Hematopoietic multipotent progenitor cell treated with erythropoietin and hydrocortisone succinate and interleukin-3 and kit ligand, for 4 days (in vitro differentiated cells): ENCODE results near the gene CFL2.
"Not testable (repeated sequence)": the region's sequence is repeated elsewhere in the genome, so short reads cannot be mapped to it uniquely, and the experiment has no call there.

Experiments used
- DNase-seq: peaks from one replicate; pipeline ENCODE4 v3.0.0-alpha.2; 2015

CFL2 gene

DNA sequence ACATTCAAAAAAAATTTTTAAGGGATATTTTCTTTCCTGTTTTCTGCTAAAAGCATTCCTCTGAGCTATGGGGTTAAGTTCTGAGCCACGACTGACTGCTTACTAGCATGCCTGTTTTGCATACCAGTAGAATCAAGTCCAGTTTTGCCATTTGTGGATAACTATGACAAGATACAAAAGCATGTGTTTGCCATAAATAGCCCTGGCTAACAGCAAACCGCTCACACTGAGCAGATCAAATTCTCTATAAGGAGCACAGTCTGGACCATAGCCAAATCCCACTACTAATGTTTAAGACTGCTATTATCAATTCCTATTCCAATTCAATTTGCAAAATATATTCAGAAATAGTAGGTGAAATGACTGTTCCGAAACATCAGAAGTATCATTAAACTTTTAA is 3.2 kb downstream of the CFL2 start:
- no peak for DNase-seq

DNA sequence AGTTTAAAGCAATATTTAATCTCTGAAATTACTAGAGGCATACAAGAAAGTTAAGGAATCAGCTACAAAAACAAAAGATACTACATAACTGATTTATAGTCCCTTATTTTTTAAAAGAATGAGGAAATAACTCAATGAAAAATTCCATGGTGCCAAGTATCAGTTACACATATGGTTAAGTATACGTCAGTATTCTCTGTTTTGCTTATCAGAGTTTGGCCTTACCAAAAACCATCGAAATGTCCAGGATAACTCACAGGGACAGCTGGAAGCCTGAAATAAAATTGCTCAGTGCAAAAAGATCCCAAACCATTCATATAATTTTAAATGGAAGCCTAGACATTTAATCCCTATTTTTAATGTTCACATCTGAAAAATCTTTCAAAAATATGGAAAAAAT is 3.6 kb downstream of the CFL2 start:
- DNase-seq, result no peak

DNA sequence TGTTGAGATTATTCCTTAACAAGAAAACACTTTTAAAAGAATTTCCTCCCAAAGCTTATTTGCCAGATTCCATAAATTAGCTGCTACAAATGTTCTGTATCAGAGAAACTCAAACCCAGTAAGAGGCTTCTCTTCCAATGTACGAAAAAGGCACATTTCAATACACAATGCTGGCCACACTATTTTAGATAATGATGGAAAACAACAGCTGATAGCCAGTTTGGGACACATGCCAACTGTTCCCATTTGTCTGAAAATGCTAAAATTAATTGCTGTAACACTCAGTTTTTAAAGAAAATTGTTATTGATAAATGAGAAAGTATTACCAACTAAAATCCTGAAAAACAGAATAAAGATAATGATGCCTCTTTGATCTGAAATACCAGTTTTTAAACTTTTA is 4.4 kb downstream of the CFL2 start:
- no peak for DNase-seq

DNA sequence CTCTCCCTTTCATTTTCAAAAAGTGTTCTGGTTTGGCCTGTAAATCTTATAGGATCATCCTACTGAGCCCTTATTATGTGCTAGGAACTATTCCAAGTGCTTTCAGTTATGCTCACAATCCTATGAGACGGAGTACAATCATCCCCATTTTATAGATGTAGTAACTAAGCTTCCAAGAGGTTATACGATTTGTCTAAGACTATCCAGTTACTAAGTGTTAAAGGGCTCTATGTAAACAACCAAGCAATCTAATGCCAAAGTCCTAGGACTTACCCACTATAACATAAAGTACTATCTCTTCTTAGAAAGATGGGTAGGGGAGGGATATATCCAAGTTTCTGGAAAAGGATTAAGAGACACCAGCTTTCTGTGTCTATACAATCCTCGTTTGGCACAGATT is 6.7 kb downstream of the CFL2 start:
- DNase-seq, result no peak

DNA sequence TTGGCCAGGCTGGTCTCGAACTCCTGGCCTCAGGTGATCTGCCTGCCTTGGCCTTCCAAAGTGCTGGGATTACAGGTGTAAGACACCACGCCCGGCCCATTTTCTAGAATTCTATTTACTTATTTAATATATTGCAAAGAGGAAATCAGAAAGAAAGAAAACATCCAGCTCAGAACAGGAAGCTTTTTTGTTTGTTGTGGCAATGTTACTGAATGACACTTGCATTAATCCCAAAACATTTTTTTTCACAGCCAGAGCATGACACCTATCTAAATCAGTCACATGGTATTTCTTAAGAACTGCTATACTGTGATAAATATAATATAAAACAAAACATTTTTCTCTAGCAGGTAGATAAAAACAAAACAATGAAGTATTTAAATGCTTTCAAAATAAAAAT is 12.6 kb downstream of the CFL2 start:
- DNase-seq, result no peak

DNA sequence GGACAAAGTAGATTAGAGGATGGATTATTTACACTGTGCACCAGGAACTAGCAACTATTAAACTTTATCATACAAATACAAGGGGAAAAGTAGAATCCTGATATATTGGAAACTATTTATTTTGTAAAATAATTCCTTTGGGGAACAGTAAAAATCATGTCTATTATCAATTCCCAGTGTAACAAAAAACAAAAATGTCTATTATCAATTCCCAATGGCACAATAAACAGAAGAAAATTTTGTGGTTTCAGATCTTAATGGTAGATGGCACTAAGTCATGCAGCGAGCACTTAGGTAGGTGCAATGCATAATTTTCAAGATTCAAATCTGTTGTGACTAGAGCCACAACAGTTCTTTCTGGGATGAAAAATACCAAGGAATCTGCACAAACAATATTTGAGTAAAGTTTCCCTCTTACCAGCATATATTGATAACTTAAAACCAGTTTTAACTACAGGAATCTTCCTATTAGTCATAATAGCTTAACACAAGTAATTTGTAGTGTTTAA is 13.7 kb downstream of the CFL2 start:
- DNase-seq, result no peak

DNA sequence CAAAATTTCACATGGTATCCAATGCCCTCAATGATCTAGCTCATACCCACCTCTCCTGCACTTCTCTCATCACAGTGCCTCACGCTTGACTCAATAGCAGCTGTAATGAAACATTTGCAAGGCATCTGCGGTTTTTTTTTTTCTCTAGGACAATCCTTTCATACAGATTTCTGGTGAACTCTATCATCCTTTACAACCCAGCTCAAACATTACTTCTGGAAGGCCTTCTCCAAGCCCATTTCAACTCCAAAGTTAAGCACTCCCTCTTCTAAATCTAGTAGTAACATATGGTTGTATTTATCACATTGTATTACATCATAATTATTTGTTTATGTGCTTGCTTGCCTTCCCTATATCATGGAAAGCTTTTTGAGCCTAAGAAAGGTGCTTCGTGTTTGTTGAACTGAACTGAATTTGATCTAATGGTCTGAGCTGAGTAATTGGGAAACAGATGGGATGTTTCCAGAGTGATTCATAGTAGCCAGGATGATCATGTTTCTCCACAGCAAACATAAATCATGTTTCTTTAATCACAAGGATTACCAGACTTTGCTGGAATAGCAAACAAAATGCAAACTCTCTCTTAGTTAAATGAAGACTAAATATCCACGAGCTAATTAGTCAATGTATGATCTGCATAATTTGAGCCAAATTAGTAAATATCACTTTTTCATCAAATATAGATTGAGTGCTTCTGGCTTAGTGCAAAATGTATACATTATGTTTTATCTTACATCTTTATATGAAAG is 14.3 kb downstream of the CFL2 start:
- no peak for DNase-seq

DNA sequence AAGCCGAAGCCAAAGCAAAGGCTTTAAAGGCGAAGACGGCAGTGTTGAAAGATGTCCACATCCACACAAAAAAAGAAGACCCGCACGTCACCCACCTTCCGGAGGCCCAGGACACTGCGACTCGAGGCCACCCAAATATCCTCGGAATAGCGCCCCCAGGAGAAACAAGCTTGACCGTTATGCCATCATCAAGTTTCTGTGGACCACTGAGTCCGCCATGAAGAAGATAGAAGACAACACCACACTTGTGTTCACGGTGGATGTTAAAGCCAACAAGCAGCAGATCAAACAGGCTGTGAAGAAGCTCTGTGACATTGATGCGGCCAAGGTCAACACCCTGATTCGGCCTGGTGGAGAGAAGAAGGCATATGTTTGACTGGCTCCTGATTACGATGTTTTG is 20.2 kb downstream of the CFL2 start:
- DNase-seq, result not testable (repeated sequence)

DNA sequence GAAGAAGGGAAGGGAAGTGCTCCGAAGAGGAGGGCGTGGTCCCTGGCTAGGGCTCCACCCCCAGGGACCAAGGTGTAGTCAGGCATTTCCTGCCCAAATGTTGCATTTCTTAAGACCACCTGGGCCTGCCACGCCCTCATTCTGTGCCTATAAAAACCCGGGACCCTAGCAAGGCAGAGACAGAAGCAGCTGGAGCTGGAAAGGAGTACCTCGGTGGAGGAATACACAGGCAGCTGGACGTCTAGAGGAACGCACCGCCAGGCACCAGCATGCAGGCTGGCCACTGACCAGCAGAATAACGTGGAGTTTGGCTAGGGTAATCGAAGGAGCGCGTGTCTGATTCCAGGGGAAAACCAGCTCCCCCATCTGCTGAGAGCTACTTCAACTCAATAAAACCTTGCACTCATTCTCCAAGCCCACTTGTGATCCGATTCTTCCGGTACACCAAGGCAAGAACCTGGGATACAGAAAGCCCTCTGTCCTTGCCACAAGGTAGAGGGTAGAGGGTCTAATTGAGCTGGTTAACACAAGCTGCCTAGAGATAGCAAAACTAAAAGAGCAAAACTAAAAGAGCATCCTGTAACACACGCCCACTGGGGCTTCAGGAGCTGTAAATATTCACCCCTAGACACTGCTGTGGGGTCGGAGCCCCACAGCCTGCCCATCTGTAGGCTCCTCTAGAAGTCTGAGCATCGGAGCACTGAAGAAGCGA is 21.0 kb downstream of the CFL2 start:
- DNase-seq, result peak; percentile 50

DNA sequence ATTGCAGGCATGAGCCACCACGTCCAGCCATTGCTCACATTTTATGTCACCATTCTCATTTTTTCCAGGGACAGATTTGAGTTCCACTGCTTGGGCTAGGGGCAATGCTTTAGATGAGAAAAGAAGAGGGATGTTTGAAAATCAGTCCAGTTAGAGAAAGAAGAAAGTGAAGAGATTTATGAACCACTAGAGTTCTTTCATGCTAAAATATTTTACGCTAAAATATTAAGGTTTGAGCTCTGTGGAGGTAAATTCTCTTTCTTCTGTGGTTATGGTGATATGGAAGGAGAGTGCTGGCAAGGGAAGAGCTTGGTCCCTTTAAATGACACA is 21.5 kb downstream of the CFL2 start:
- DNase-seq, result no peak

DNA sequence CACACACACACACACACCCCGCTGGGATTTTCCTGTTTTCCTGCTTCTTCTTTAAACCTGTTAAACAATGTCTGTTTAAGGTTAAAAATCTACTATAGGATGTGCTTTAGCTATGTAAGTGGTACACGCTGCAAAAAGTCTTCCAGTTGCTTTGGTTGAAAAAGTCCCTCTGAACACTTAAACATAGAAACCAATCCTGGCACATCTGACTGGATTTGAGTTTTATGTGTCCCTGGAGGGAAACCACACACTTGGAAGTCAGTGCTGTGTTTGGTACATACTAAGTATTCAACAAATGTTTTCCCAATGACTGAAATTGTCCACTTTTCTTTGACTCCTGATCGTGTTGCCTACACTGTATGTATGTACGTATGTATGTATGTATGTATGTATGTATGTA is 22.0 kb downstream of the CFL2 start:
- no peak for DNase-seq

DNA sequence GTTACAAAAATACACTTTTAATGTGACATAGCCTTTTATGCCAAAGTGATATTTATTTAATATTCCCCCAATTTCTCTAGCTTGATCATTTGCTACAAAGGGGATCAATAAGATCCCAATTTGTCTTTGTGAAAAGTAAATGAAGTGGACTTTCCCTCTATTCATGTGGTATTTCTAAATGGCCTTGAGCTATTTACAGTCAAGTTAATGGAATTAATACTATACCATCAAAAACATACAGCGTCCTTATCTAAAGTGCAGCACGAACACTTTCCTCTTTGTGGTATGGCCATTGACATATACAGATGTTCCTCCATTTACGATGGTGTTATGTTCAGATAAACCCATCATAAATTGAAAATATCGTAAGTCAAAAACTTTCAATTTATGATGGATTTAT is 23.2 kb downstream of the CFL2 start:
- peak; percentile 61 for DNase-seq

DNA sequence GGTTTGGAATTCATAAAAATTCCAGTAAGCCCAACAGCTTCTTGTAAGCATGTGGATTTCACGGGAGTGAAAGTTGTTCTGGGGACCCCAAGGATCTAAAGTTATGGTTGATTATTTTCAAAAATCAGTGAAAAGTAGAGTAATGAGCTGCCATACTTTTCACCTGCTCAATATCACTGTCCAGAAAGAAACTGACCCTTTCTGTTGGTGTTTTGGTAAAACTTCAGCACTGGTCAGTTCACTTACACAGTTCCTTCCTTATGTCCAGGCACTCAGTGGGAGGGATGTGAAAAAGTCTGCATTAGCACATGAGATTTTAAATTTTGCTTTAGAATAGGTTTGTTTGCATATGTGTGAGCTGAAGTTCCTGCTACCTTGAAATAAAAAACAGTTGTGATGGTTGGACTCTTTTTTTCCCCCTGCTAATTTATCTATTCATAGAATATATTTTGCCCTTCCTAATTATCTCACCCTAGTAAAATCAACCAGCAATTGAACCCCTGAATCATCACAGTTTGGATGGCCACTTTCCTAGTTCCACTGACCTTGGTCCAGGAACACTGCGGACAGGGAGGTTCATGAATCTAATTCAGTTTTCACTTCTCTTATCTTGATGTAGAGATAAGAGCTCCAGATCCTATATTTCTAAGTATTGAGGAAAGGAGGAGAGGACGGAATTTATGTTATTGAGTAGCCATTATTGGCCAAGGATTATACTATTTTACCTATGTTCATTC is 25.8 kb downstream of the CFL2 start:
- DNase-seq, result no peak

DNA sequence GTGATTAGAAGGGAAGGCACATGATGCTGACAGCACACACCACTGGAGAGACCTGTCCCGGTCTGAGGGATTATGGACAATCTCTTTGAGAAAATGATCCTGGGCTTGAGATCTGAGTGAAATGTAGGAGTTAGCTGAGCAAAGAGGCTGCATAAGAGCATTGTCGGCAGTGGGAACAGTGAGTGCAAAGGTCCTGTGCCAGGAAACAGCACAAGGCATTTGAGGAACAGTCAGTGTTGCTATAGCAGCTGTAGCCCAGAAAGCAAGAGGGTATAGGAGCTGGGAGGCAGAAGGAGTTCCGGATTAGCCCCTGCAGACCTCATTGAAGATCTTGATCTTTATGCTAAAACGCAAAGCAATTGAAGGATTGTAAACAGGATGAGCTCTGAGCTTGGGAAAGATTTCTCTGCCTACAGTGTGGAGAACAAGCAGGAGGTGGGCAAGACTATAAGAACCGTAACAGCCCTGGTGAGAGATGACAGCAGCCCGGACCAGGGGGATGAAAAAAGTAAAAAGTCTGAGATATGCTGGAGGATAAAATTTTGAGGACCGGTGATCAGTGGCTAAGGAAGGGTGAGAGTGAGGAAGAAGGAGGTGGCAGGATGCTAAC is 28.5 kb downstream of the CFL2 start:
- DNase-seq, result no peak

DNA sequence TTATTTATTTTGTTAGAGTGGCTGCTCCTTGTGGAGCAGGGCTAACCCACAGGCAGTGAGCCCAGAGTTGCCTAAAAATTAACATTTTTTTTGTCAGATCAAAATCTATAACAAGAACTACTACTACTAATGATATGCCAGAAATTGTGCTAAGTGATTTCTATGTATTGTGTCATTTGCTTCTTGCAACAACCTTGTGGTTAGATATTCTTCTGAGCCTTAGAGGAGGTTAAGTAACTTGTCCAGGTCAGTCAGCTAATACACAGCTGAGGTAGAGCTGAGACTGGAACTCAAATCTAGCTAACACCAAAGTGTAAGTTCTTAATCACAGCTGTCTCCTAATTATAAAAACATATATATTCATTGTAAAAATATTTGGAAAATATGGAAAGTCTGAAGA is 29.8 kb downstream of the CFL2 start:
- peak; percentile 67 for DNase-seq

DNA sequence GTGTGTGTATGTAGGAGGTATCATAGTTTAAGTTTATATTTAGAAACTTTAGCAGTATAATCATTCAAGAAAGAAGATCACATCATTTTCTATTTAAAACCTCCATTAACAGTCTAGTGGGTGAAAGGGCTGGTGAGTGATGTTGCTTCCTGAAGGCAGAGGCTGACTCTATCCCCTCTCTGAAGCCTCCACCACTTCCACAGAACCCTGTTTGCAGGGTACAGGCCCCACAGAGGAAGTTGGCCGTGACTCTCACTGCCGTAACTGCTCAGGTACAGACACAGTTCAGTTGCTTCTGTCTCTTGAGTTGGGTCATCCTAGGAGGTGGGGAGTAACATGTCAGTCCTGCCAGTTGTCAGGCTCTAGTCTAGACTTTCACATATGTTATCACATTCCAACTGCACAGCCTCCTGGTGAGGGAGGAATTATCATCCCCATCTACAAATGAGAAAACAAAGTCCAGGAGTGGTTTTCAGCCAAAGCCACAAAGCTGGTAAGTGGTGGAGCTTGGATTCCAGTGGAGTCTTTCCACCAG is 31.5 kb downstream of the CFL2 start:
- peak; percentile 26 for DNase-seq

DNA sequence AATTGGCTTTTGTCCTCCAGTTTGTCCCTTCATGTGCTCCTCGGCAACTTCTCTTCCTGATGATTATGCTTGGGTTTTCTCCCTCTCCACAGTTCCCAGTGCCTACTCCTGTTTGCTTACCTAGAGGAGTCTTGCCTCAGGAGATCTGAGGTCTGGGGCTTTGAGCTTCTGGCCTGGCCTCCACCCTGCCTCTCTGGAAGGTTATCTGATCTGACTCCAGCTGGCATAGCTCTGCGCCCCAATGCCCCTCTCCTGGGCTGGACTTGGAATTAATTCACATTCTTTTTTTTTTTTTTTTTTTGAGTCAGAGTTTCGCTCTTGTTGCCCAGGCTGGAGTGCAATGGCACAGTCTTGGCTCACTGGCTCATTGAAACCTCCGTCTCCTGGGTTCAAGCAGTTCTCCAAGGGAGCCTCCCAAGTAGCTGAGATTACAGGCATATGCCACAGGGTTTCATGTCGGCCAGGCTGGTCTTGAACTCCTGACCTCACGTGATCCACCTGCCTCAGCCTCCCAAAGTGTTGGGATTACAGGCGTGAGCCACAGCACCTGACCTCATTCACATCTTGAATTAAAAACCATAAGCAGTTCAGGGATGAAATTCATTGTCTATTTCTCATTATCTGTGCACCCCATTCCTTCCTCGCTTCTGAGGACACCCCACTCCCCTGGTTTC is 33.5 kb downstream of the CFL2 start:
- peak; percentile 18 for DNase-seq

DNA sequence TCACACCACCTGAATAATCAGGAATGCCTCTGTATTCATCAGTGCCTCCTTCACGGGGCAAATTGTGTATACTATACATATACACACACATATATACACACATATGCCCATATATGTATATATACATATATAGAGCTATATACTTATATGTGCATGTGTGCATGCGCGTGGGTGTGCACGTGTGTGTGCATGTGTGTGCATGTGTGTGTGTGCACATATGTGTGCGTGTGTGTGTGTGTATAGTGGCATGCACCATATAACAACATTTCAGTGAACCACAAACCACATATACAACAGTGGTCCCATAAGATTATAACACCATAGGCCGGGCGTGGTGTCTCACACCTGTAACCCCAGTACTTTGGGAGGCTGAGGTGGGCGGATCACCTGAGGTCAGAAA is 35.7 kb downstream of the CFL2 start:
- DNase-seq, result no peak

DNA sequence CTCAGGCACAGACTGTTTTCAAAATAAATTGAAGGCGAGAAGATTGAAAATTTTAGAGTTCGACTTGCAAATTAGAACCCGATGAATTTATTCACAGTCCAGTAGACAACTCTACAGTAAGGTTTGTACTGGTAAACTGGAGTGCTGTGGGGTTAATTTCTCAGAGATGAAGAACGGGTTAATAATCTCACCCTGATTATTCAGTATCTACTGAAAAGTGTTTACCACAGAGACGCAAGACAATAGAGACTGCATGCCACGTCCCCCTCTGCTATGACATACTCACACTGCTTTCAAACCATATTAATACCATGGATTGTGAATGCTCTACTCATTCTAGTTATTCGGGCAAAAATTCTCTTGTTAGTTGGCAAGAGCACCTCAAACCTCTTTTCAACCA is 36.1 kb downstream of the CFL2 start:
- DNase-seq, result no peak

DNA sequence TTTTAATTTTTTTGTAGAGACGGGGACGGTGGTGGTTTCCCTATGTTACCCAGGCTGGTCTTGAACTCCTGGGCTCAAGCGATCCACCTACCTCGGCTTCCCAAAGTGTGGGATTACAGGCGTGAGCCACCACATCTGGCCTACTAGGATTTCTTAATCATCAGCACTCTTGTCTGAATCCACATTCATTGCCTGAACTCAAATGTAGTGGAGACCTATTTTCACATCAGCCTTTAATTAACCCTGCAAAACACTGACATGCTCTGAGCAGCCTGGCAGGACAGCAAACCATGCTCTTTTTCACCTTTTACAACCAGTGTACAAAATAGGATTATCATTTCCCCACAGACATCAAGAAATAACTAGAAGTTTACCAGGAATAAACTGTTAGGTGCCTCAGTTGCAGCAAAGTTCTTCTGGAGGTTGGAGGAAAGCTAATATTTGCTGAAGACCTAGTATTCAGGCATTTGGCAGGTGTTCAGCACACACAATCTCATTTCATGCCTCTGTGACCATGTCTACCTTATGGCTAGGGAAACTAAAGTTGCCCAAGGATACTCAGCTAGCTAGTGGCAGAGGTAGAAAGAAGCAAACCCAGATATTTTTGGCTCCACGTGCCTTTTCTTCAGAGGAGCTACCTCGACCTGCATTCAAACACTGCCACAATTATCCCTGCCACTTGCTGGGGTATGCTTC is 37.7 kb downstream of the CFL2 start:
- no peak for DNase-seq

DNA sequence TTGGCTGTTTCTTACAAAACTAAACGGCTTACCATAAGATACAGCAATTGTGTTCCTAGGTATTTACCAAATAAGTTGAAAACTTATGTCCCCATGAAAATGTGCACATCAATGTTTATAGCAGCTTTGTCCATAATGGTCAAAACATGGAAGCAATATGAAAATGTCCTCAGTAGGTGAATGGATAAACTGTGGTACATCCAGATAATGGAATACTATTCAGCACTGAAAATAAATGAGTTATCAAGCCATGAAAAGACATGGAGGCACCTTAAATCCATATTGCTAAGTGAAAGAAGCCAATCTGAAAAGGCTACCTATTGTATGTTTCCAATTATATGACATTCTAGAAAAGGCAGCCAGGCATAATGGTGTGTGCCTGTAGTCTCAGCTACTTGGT is 40.7 kb downstream of the CFL2 start:
- no peak for DNase-seq

DNA sequence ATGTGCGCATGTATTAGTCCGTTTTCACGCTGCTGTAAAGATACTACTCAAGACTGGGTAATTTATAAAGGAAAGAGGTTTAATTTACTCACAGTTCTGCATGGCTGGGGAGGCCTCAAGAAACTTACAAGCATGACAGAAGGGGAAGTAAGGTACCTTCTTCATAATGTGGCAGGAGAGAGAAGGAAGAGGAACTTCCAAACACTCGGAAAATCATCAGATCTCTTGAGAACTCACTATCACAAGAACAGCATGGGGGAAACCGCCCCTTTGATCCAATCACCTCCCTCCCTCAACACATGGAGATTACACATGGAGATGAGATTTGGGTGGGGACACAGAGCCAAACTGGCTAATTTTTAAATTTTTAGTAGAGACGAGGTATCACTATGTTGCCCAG is 42.7 kb downstream of the CFL2 start:
- no peak for DNase-seq
